SK-N-SH (cell line): Measurements from ENCODE around the gene OR2AE1. TPM values are rescaled to one million over a fixed set of nuclear protein-coding genes. Genes with fewer than 3 reads are reported as not detected.

ENCODE experiments used
- CTCF ChIA-PET: fragments of 300-600, 350-600 bp; formaldehyde crosslinking; extraction: SDS; loops from one replicate; lab custom pipeline; 2021; lab: Yijun Ruan, JAX
- POLR2A ChIA-PET: fragments of 350-600 bp; sonication (Branson Sonifier 250); formaldehyde crosslinking; extraction: SDS; loops from one replicate; lab custom pipeline; 2020; ENCODE audit warnings: antibody characterized with exemption, inconsistent platforms; lab: Yijun Ruan, JAX
- DNase-seq: peaks from one replicate; pipeline ENCODE4 v3.0.0; 2012
- H2AFZ ChIP-seq: fragments of 200-600 bp; sonication (generic); 2 replicates; pipeline ENCODE4 v1.8.1; 2016; ENCODE audit warnings: antibody characterized with exemption, mild to moderate bottlenecking, low read depth
- H3F3A ChIP-seq: fragments of 200-600 bp; sonication (generic); replicated peaks from 2 replicates; pipeline ENCODE3; 2016; ENCODE audit warnings: antibody characterized with exemption, mild to moderate bottlenecking; ENCODE audit not compliant: insufficient read depth
- H3K27ac ChIP-seq, 2 experiments: fragments of 200-500 bp in 1 of 2; fragments of 200-600 bp in 1 of 2; sonication (Bioruptor generic) in 1 of 2; sonication (generic), shearing (Covaris generic) in 1 of 2; 2 replicates each; pipeline versions ENCODE4 v1.5.1 to v1.6.1; 2014 to 2016; ENCODE audit warnings: low read depth in 2 of 2, inconsistent platforms in 1 of 2, low read length in 1 of 2, mild to moderate bottlenecking in 1 of 2, mixed read lengths in 1 of 2
- H3K27me3 ChIP-seq: fragments of 200-600 bp; sonication (generic), shearing (Covaris generic); 2 replicates; pipeline ENCODE4 v1.6.1; 2016; ENCODE audit warnings: mixed run types; ENCODE audit not compliant: insufficient read depth
- H3K36me3 ChIP-seq, 2 experiments: fragments of 200-500 bp in 1 of 2; fragments of 200-600 bp in 1 of 2; sonication (Bioruptor generic) in 1 of 2; sonication (generic) in 1 of 2; replicated peaks in 1 of 2; 2 replicates each; pipeline versions ENCODE3 to v1.5.1; 2014 to 2016; ENCODE audit warnings: low read length in 1 of 2, mild to moderate bottlenecking in 1 of 2; ENCODE audit not compliant: insufficient read depth in 2 of 2, control insufficient read depth in 1 of 2
- H3K4me1 ChIP-seq, 2 experiments: fragments of 200-500 bp in 1 of 2; fragments of 200-600 bp in 1 of 2; sonication (Bioruptor generic) in 1 of 2; sonication (generic), shearing (Covaris generic) in 1 of 2; 2 replicates each; pipeline versions ENCODE4 v1.5.1 to v1.6.1; 2014 to 2016; ENCODE audit warnings: low read depth in 1 of 2, low read length in 1 of 2, mixed run types in 1 of 2; ENCODE audit not compliant: insufficient read depth in 2 of 2, control insufficient read depth in 1 of 2
- H3K4me2 ChIP-seq: fragments of 200-600 bp; sonication (generic), shearing (Covaris generic); 2 replicates; pipeline ENCODE4 v1.6.1; 2017; ENCODE audit warnings: mixed run types
- H3K4me3 ChIP-seq, 2 experiments: fragments of 200-500 bp in 1 of 2; fragments of 200-600 bp in 1 of 2; sonication (Bioruptor generic) in 1 of 2; sonication (generic), shearing (Covaris generic) in 1 of 2; 2 replicates each; pipeline versions ENCODE4 v1.5.1 to v1.8.1; 2014 to 2016; ENCODE audit warnings: low read depth in 2 of 2, inconsistent platforms in 1 of 2, low read length in 1 of 2, mild to moderate bottlenecking in 1 of 2, mixed read lengths in 1 of 2, moderate library complexity in 1 of 2
- H3K79me2 ChIP-seq: fragments of 200-600 bp; sonication (generic); 2 replicates; pipeline ENCODE4 v1.8.1; 2017; ENCODE audit warnings: mild to moderate bottlenecking; ENCODE audit not compliant: insufficient read depth
- H3K9ac ChIP-seq: fragments of 200-600 bp; sonication (generic); 2 replicates; pipeline ENCODE4 v1.6.1; 2017; ENCODE audit warnings: mixed run types
- H3K9me2 ChIP-seq: fragments of 200-600 bp; sonication (generic); 2 replicates; pipeline ENCODE4 v1.6.1; 2017; ENCODE audit warnings: mixed run types
- H3K9me3 ChIP-seq: fragments of 200-600 bp; sonication (generic); 2 replicates; pipeline ENCODE4 v1.6.1; 2017; ENCODE audit warnings: mixed run types, mild to moderate bottlenecking, moderate library complexity
- H4K20me1 ChIP-seq: fragments of 200-600 bp; sonication (generic); 2 replicates; pipeline ENCODE4 v1.6.1; 2017; ENCODE audit warnings: mild to moderate bottlenecking, mixed run types; ENCODE audit not compliant: insufficient read depth
- EZH2phosphoT487 ChIP-seq: fragments of 200-600 bp; sonication (generic); IDR thresholded peaks from 2 replicates; pipeline ENCODE4 v1.6.1; 2017; ENCODE audit warnings: low read depth, mixed run types, mild to moderate bottlenecking, antibody characterized with exemption, moderate library complexity, borderline replicate concordance
- JUND ChIP-seq: IDR thresholded peaks from 2 replicates; pipeline ENCODE4 v1.4.0; 2012
- MXI1 ChIP-seq: IDR thresholded peaks from 2 replicates; pipeline ENCODE4 v1.6.1; 2012; ENCODE audit warnings: mild to moderate bottlenecking, low read depth, low read length, improper control_type of control experiment
- POLR2AphosphoS5 ChIP-seq: IDR thresholded peaks from 2 replicates; pipeline ENCODE4 v1.6.1; 2012; ENCODE audit warnings: low read depth, low read length
- RCOR1 ChIP-seq: fragments of 150-350 bp; IDR thresholded peaks from 2 replicates; pipeline ENCODE4 v1.6.1; 2017; ENCODE audit warnings: antibody characterized with exemption, low read length
- RFX5 ChIP-seq: IDR thresholded peaks from 2 replicates; pipeline ENCODE4 v1.6.1; 2012; ENCODE audit warnings: mild to moderate bottlenecking, improper control_type of control experiment, low read length
- SIN3A ChIP-seq: IDR thresholded peaks from 2 replicates; pipeline ENCODE4 v1.6.1; 2012; ENCODE audit warnings: low read depth, mild to moderate bottlenecking, low read length, moderate library complexity, borderline replicate concordance
- TCF12 ChIP-seq: IDR thresholded peaks from 2 replicates; pipeline ENCODE4 v1.4.0; 2012
- TEAD4 ChIP-seq: IDR thresholded peaks from 2 replicates; pipeline ENCODE4 v1.4.0; 2012; ENCODE audit warnings: mild to moderate bottlenecking, borderline replicate concordance; ENCODE audit not compliant: insufficient read depth
- YY1 ChIP-seq: IDR thresholded peaks from 2 replicates; pipeline ENCODE4 v1.4.0; 2012; ENCODE audit warnings: low read depth, mild to moderate bottlenecking
- WGBS: methylation state at CpG from one replicate; pipeline ENCODE4 v1.1.6; 2017; ENCODE audit warnings: low lambda C conversion rate; 5-methylcytosine and 5-hydroxymethylcytosine counted together
- polyA plus RNA-seq, 3 experiments: library from polyadenylated mRNA; depleted of rRNA; stranded (reverse); fragments of >200 nt; gene quantifications; 2 replicates each; pipeline ENCODE4 v1.2.3, GENCODE V29; 2012
- TF ChIP-seq, protein P1 (sequence below): fragments of 150-350 bp; IDR thresholded peaks from 2 replicates; pipeline ENCODE4 v1.6.1; 2016; ENCODE audit warnings: mild to moderate bottlenecking, low read depth, low read length
- TF ChIP-seq, protein P2 (sequence below): fragments of 200-600 bp; sonication (generic); IDR thresholded peaks from 2 replicates; pipeline ENCODE4 v1.6.1; 2017; ENCODE audit warnings: antibody characterized with exemption, mild to moderate bottlenecking, moderate library complexity

OR2AE1 gene
- polyA plus RNA-seq, 1 of the 3 experiments (the other 2 are of a cell fraction), result not detected

DNA sequence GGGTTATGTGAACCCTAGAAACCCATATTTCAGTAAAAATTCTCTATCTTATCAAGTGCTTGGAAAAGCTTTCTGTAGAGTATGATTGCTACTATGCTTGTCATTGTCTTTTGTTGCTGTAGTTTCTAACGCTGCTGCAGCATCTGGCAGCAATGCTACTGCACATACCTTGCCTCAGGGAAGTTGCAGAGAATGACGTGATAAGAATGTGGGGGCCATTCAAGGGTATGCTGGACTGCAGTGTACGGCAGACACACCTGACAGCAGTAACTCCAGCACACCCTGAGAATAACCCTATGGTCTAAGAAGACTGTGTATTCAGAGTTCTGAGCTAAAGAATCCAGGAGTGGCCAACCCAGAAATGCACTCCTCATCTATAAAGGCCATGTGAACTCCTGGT lies 22.0 kb upstream of the OR2AE1 start:
- Histone ChIP-seq H3K27me3 (no peaks in the 10 kb centered on the region), H3K4me1 (peaks cover 0 to 13% of the 10 kb centered on the region in 2 experiments; a peak in 2 of 4 replicates), H4K20me1 (no peaks in the 10 kb centered on the region), H3K36me3 (peaks cover 11 to 25% of the 10 kb centered on the region in 2 experiments), H3F3A (no peaks in the 10 kb centered on the region), H3K9me3 (no peaks in the 10 kb centered on the region), H3K9me2 (no peaks in the 10 kb centered on the region), H3K4me3 (no peak overlapping the region), H3K4me2 (no peak overlapping the region), H2AFZ (no peak overlapping the region), H3K27ac (no peak overlapping the region), H3K79me2 (no peaks in the 10 kb centered on the region), H3K9ac (no peak overlapping the region)
- WGBS, result 24% methylated on average over 3 of the region's 3 CpGs
- ChIA-PET POLR2A (no interaction called here), CTCF (interaction anchor here (0.6 to 1.2 kb wide), 3 partner anchors 15 to 81 kb away, joined by 3 to 4 read pairs (median 3); no protein-coding TSS in a partner anchor)
- DNase-seq, result no peak
- TF ChIP-seq POLR2AphosphoS5, result no peak

DNA sequence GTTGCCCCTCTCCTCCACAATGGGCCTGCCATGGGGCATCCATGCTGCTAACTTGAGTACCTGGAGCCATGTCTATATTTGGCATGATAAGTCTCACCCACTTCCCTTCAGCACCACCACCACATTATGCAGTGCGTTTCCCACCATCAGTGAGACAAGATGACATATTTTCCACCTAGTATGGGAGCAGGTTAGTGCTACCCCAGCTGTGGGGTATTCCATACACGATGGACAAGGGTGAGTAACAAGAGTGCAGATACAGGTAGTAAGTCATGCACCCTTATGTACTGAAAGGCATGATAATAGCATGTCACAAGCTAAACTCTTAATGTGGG lies 21.2 kb upstream of the OR2AE1 start:
- H3F3A ChIP-seq, result no peaks in the 10 kb centered on the region
- H3K9me3 ChIP-seq, result no peaks in the 10 kb centered on the region
- ChIA-PET POLR2A (no interaction called here), CTCF (interaction anchor here (0.6 to 1.0 kb wide), 2 partner anchors 15 to 53 kb away, joined by 3 read pairs; no protein-coding TSS in a partner anchor)
- H3K27ac ChIP-seq, result no peak overlapping the region
- H3K79me2 ChIP-seq, result no peaks in the 10 kb centered on the region
- H3K4me3 ChIP-seq, result no peak overlapping the region
- DNase-seq, result no peak
- H3K4me1 ChIP-seq, result peaks cover 0 to 13% of the 10 kb centered on the region in 2 experiments; a peak in 2 of 4 replicates
- H4K20me1 ChIP-seq, result no peaks in the 10 kb centered on the region
- no peak overlapping the region for H3K9ac ChIP-seq
- no peaks in the 10 kb centered on the region for H3K9me2 ChIP-seq
- H3K36me3 ChIP-seq, result peaks cover 11 to 20% of the 10 kb centered on the region in 2 experiments
- 52% methylated on average over 2 of the region's 2 CpGs for WGBS
- H3K4me2 ChIP-seq, result no peak overlapping the region
- TF ChIP-seq RCOR1, result no peak
- TF ChIP-seq, protein P1, sequence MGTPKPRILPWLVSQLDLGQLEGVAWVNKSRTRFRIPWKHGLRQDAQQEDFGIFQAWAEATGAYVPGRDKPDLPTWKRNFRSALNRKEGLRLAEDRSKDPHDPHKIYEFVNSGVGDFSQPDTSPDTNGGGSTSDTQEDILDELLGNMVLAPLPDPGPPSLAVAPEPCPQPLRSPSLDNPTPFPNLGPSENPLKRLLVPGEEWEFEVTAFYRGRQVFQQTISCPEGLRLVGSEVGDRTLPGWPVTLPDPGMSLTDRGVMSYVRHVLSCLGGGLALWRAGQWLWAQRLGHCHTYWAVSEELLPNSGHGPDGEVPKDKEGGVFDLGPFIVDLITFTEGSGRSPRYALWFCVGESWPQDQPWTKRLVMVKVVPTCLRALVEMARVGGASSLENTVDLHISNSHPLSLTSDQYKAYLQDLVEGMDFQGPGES, result no peak
- no peak for TF ChIP-seq JUND
- TF ChIP-seq TEAD4, result no peak
- TF ChIP-seq MXI1, result no peak
- TF ChIP-seq SIN3A, result no peak
- no peak for TF ChIP-seq RFX5
- no peak for TF ChIP-seq YY1
- no peak for TF ChIP-seq POLR2AphosphoS5
- TF ChIP-seq EZH2phosphoT487, result no peak
- TF ChIP-seq, protein P2, sequence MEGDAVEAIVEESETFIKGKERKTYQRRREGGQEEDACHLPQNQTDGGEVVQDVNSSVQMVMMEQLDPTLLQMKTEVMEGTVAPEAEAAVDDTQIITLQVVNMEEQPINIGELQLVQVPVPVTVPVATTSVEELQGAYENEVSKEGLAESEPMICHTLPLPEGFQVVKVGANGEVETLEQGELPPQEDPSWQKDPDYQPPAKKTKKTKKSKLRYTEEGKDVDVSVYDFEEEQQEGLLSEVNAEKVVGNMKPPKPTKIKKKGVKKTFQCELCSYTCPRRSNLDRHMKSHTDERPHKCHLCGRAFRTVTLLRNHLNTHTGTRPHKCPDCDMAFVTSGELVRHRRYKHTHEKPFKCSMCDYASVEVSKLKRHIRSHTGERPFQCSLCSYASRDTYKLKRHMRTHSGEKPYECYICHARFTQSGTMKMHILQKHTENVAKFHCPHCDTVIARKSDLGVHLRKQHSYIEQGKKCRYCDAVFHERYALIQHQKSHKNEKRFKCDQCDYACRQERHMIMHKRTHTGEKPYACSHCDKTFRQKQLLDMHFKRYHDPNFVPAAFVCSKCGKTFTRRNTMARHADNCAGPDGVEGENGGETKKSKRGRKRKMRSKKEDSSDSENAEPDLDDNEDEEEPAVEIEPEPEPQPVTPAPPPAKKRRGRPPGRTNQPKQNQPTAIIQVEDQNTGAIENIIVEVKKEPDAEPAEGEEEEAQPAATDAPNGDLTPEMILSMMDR, result no peak
- no peak for TF ChIP-seq TCF12
- H2AFZ ChIP-seq, result no peak overlapping the region
- no peaks in the 10 kb centered on the region; the same call in 1 of the 2 replicates for H3K27me3 ChIP-seq
